ENCODE measurements around the gene KCNQ1. TPM values are rescaled to one million over a fixed set of nuclear protein-coding genes. Genes with fewer than 3 reads are reported as not detected.

KCNQ1 gene
- total RNA-seq, result 10 to 100 TPM in 3 of 4 donors, 1 to 10 TPM in 1; 5.6 to 46.8 (median 24.6) TPM

DNA sequence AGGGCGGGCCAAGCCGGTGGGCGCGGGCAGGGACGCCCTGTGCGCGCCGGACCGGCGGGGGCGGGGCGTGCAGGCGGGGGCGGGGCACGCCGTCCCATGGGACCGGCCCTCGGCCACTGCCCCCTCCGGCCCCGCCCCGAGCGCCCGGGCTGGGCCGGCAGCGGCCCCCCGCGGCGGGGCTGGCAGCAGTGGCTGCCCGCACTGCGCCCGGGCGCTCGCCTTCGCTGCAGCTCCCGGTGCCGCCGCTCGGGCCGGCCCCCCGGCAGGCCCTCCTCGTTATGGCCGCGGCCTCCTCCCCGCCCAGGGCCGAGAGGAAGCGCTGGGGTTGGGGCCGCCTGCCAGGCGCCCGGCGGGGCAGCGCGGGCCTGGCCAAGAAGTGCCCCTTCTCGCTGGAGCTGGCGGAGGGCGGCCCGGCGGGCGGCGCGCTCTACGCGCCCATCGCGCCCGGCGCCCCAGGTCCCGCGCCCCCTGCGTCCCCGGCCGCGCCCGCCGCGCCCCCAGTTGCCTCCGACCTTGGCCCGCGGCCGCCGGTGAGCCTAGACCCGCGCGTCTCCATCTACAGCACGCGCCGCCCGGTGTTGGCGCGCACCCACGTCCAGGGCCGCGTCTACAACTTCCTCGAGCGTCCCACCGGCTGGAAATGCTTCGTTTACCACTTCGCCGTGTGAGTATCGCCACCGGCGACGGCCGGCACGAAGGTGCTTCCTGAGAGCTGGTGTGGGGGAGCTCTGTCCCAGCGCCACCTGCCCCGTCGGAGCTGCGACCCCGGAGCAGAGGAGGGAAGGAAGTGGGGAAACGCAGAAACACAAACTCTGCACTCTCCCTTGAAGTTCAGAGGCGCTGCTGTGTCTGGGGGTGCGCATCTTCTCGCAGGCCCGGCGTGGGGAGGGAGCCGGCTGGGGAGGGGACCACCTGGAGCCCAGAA lies at the start of gene KCNQ1:
Gene KCNQ1, plus strand, starts transcription at position 188 of the 925 bp plus-strand sequence. Its CDS starts 91 bp downstream, at position 279.
- TF ChIP-seq CTCF (IDR thresholded peaks at IDR 0.05) (no peak), POLR2A (IDR thresholded peaks at IDR 0.05) (no peak), POLR2AphosphoS5 (IDR thresholded peaks at IDR 0.05) (peak in 2 of 3 donors; percentile 25 to 58), EP300 (IDR thresholded peaks at IDR 0.05; ENCODE audit: low read depth) (no peak)
- in situ Hi-C loops (cut with MboI; ENCODE audit: low pct_ligation_motif_present in 1 of 4, low pct_unique_long_range_greater_than_20kb in 1 of 4, low sequenced_read_pairs in 3 of 4), result loop anchor here in 1 of 4 donors (25.0 kb wide), 1 partner anchor 442 kb away; the partner anchor contains the start of gene CDKN1C
- H3K27me3 ChIP-seq, result peaks cover 16% of the 10 kb centered on the region
- peak within 1 kb of the TSS; percentile 13 to 53 (median 42) for H3K4me3 ChIP-seq
- 1% methylated on average over 68 of the region's 116 CpGs; no CpG with 5 or more reads in 1 of the 2 donors for WGBS, 2 donors (ENCODE audit: low coverage in 1 of 2)
- H3K4me1 ChIP-seq, result peaks cover 3 to 54% (median 44%) of the 10 kb centered on the region in 4 donors
- peak within 1 kb of the TSS; percentile 48 to 84 (median 65) for H3K27ac ChIP-seq
- no peaks in the 10 kb centered on the region for H3K9me3 ChIP-seq
- DNase-seq, result peak; percentile 87
- intact Hi-C loops (cut with DNase I; ENCODE audit: low total_unique reads), result no loop called here
- H3K36me3 ChIP-seq, result no peaks in the 10 kb centered on the region

DNA sequence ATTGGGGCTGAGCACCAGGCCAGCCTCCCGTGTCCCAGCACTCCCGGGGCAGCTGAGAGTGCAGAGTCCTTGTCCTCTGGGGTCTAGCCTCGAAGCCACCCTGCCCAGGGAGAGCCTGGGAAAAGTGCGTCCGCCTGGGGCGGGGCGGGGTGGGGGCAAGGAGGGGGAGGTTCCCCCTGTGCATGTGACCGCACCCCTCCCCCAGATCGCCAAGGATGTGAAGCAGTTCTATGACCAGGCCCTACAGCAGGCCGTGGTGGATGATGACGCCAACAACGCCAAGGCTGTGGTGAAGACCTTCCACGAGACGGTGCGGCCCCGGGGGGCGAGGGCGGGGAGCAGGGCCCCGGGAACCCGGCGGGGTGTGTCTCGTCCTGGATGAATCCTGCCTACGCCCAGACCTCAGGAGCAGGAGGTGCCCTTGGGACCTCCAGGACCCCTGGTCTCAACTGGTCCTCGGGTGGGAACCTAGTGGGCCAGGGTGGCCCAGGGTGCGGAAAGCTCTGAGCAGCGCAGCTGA lies 49.5 kb upstream of the KCNQ1 start:
- Histone ChIP-seq H3K9me3 (no peaks in the 10 kb centered on the region), H3K36me3 (peaks cover 0 to 4% (median 0%) of the 10 kb centered on the region in 4 donors), H3K4me3 (no peak overlapping the region), H3K27ac (peak overlapping the region in 2 of 4 donors; percentile 1 to 93), H3K27me3 (no peaks in the 10 kb centered on the region), H3K4me1 (peaks cover 18 to 33% (median 26%) of the 10 kb centered on the region in 4 donors)
- in situ Hi-C loops (cut with MboI; ENCODE audit: low pct_ligation_motif_present in 1 of 4, low pct_unique_long_range_greater_than_20kb in 1 of 4, low sequenced_read_pairs in 3 of 4), result no loop called here
- TF ChIP-seq POLR2AphosphoS5 (IDR thresholded peaks at IDR 0.05), result no peak
- no peak for TF ChIP-seq EP300 (IDR thresholded peaks at IDR 0.05; ENCODE audit: low read depth)
- no peak for TF ChIP-seq POLR2A (IDR thresholded peaks at IDR 0.05)
- no peak for TF ChIP-seq CTCF (IDR thresholded peaks at IDR 0.05)
- intact Hi-C loops (cut with DNase I; ENCODE audit: low total_unique reads), result no loop called here
- DNase-seq, result no peak
- 81% methylated on average over 26 of the region's 26 CpGs; no CpG with 5 or more reads in 1 of the 2 donors for WGBS, 2 donors (ENCODE audit: low coverage in 1 of 2)

DNA sequence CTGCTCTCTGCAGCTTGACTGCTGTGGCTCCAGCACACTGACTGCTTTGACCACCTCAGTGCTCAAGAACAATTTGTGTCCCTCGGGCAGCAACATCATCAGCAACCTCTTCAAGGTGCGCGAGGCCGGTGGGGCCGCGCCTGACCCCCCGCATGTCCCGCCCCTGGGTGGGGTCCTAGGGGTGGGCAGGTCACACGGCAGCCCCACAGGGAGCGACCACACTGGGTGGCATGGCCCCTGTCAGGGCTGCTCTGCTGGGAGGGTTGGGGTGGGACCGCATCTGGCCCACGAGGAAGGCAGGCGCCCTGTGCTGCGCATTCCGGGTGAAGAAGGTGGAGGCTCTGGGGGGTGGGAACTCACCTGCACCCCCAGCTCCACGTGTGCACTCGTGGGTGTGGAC lies 49.0 kb upstream of the KCNQ1 start:
- TF ChIP-seq CTCF (IDR thresholded peaks at IDR 0.05) (no peak), POLR2A (IDR thresholded peaks at IDR 0.05) (no peak), POLR2AphosphoS5 (IDR thresholded peaks at IDR 0.05) (no peak), EP300 (IDR thresholded peaks at IDR 0.05; ENCODE audit: low read depth) (no peak)
- WGBS, 2 donors (ENCODE audit: low coverage in 1 of 2), result 87% methylated on average over 17 of the region's 17 CpGs; no CpG with 5 or more reads in 1 of the 2 donors
- Histone ChIP-seq H3K36me3 (peaks cover 0 to 4% (median 0%) of the 10 kb centered on the region in 4 donors), H3K27me3 (no peaks in the 10 kb centered on the region), H3K27ac (no peak overlapping the region), H3K4me3 (no peak overlapping the region), H3K4me1 (peaks cover 16 to 28% (median 21%) of the 10 kb centered on the region in 4 donors), H3K9me3 (no peaks in the 10 kb centered on the region)
- DNase-seq, result no peak
- intact Hi-C loops (cut with DNase I; ENCODE audit: low total_unique reads), result no loop called here
- in situ Hi-C loops (cut with MboI; ENCODE audit: low pct_ligation_motif_present in 1 of 4, low pct_unique_long_range_greater_than_20kb in 1 of 4, low sequenced_read_pairs in 3 of 4), result no loop called here

DNA sequence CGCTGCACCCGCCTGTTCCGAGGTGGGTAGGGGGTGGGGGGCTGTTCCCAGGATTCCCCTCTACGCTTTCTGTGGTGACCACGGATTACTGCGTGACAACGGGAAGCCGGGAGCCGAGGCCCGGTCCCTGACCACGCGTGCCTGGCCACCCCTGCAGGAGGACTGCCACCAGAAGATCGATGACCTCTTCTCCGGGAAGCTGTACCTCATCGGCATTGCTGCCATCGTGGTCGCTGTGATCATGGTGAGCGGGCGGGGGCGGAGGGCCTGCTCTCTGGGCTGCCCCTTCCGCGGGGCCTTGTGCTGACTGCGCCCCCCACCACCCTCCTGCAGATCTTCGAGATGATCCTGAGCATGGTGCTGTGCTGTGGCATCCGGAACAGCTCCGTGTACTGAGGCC lies 48.3 kb upstream of the KCNQ1 start:
- H3K36me3 ChIP-seq, result peaks cover 0 to 4% (median 0%) of the 10 kb centered on the region in 4 donors

More for the DNA sequence above, 48.3 kb upstream of the KCNQ1 start:
- WGBS, 2 donors (ENCODE audit: low coverage in 1 of 2), result 94% methylated on average over 25 of the region's 26 CpGs; no CpG with 5 or more reads in 1 of the 2 donors
- Histone ChIP-seq H3K4me3 (no peak overlapping the region), H3K4me1 (peaks cover 13 to 26% (median 19%) of the 10 kb centered on the region in 4 donors), H3K27ac (no peak overlapping the region), H3K27me3 (no peaks in the 10 kb centered on the region), H3K9me3 (no peaks in the 10 kb centered on the region)
- TF ChIP-seq EP300 (IDR thresholded peaks at IDR 0.05; ENCODE audit: low read depth), result no peak
- TF ChIP-seq CTCF (IDR thresholded peaks at IDR 0.05), result no peak
- TF ChIP-seq POLR2AphosphoS5 (IDR thresholded peaks at IDR 0.05), result no peak
- no peak for TF ChIP-seq POLR2A (IDR thresholded peaks at IDR 0.05)
- in situ Hi-C loops (cut with MboI; ENCODE audit: low pct_ligation_motif_present in 1 of 4, low pct_unique_long_range_greater_than_20kb in 1 of 4, low sequenced_read_pairs in 3 of 4), result no loop called here
- no peak for DNase-seq
- intact Hi-C loops (cut with DNase I; ENCODE audit: low total_unique reads), result no loop called here
